SK-N-SH treated with all-trans-retinoic acid at 6 μM for 48 hours (cell line): ENCODE data around the gene HACD4.
A peak's percentile ranks its signal among the peaks of the same experiment; 100 is the strongest.

Experiments
- ATAC-seq: fragments of 200-7000 bp; cut with Tn5 transposase; 3 replicates; pipeline ENCODE4 v1.9.1; 2020; ENCODE audit warnings: mild to moderate bottlenecking, moderate library complexity
- ARNTL ChIP-seq: fragments of 450-650 bp; formaldehyde crosslinking; IDR thresholded peaks from 2 replicates; pipeline ENCODE4 v1.5.0; 2020; ENCODE audit warnings: low read depth, mild to moderate bottlenecking, moderate library complexity, borderline replicate concordance
- BACH2 ChIP-seq: fragments of 250-450 bp; sonication (Bioruptor Pico); IDR thresholded peaks from 2 replicates; pipeline ENCODE4 v1.9.0; 2021; ENCODE audit warnings: mild to moderate bottlenecking, borderline replicate concordance
- ESRRG ChIP-seq: fragments of 250-450 bp; sonication (Bioruptor Pico); IDR thresholded peaks from 2 replicates; pipeline ENCODE4 v1.6.1; 2021; ENCODE audit warnings: mild to moderate bottlenecking
- GLIS3 ChIP-seq: fragments of 250-450 bp; sonication (Bioruptor Pico); IDR thresholded peaks from 2 replicates; pipeline ENCODE4 v1.5.0; 2020; ENCODE audit warnings: mild to moderate bottlenecking, moderate library complexity
- ISL1 ChIP-seq: fragments of 250-450 bp; sonication (Bioruptor Pico); IDR thresholded peaks from 2 replicates; pipeline ENCODE4 v2.1.2; 2022; ENCODE audit warnings: mild to moderate bottlenecking, moderate library complexity
- OSR1 ChIP-seq: fragments of 250-450 bp; sonication (Bioruptor Pico); IDR thresholded peaks from 2 replicates; pipeline ENCODE4 v1.8.0; 2022; ENCODE audit warnings: moderate library complexity, mild to moderate bottlenecking, inconsistent platforms
- PPARA ChIP-seq: fragments of 250-450 bp; sonication (Bioruptor Pico); IDR thresholded peaks from 2 replicates; pipeline ENCODE4 v1.5.0; 2020; ENCODE audit warnings: mild to moderate bottlenecking, borderline replicate concordance
- RARB ChIP-seq: fragments of 250-450 bp; sonication (Bioruptor Pico); IDR thresholded peaks from 2 replicates; pipeline ENCODE4 v1.8.0; 2021; ENCODE audit warnings: mild to moderate bottlenecking, moderate library complexity
- SNAI2 ChIP-seq: fragments of 250-450 bp; sonication (Bioruptor Pico); IDR thresholded peaks from 2 replicates; pipeline ENCODE4 v1.5.0; 2020; ENCODE audit warnings: mild to moderate bottlenecking, moderate library complexity
- TCF4 ChIP-seq: fragments of 250-450 bp; sonication (Bioruptor Pico); IDR thresholded peaks from 2 replicates; pipeline ENCODE4 v1.8.0; 2021; ENCODE audit warnings: mild to moderate bottlenecking, moderate library complexity, borderline replicate concordance
- TOX ChIP-seq: fragments of 250-450 bp; sonication (Bioruptor Pico); IDR thresholded peaks from 2 replicates; pipeline ENCODE4 v1.8.0; 2021; ENCODE audit warnings: mild to moderate bottlenecking, moderate library complexity, borderline replicate concordance
- ZFP3 ChIP-seq: fragments of 250-450 bp; sonication (Bioruptor Pico); IDR thresholded peaks from 2 replicates; pipeline ENCODE4 v1.5.0; 2020; ENCODE audit warnings: mild to moderate bottlenecking, moderate library complexity
- ZFP30 ChIP-seq: fragments of 450-650 bp; formaldehyde crosslinking; IDR thresholded peaks from 2 replicates; pipeline ENCODE4 v1.5.0; 2022; ENCODE audit warnings: mild to moderate bottlenecking, moderate library complexity
- ZNF565 ChIP-seq: fragments of 450-650 bp; formaldehyde crosslinking; conservative IDR thresholded peaks from 2 replicates; pipeline ENCODE4 v1.5.0; 2020; ENCODE audit warnings: low read depth, mild to moderate bottlenecking, moderate library complexity
- ZNF70 ChIP-seq: fragments of 450-650 bp; formaldehyde crosslinking; IDR thresholded peaks from 2 replicates; pipeline ENCODE4 v1.5.0; 2020; ENCODE audit warnings: mild to moderate bottlenecking, moderate library complexity
- ZNF8 ChIP-seq: fragments of 450-650 bp; formaldehyde crosslinking; IDR thresholded peaks from 2 replicates; pipeline ENCODE4 v1.5.0; 2020; ENCODE audit warnings: mild to moderate bottlenecking, moderate library complexity
- TF ChIP-seq, protein P1 (sequence below): fragments of 250-450 bp; sonication (Bioruptor Pico); IDR thresholded peaks from 2 replicates; pipeline ENCODE4 v1.5.1; 2020; ENCODE audit warnings: low read depth, mild to moderate bottlenecking, moderate library complexity
- TF ChIP-seq, protein P2 (sequence below): fragments of 250-450 bp; sonication (Bioruptor Pico); IDR thresholded peaks from 2 replicates; pipeline ENCODE4 v1.5.1; 2021; ENCODE audit warnings: mild to moderate bottlenecking, moderate library complexity
- TF ChIP-seq, protein P3 (sequence below): fragments of 250-450 bp; sonication (Bioruptor Pico); IDR thresholded peaks from 2 replicates; pipeline ENCODE4 v1.5.0; 2020; ENCODE audit warnings: mild to moderate bottlenecking, moderate library complexity
- TF ChIP-seq, protein P4 (sequence below): fragments of 250-450 bp; sonication (Bioruptor Pico); IDR thresholded peaks from 2 replicates; pipeline ENCODE4 v1.8.0; 2021; ENCODE audit warnings: low read depth, mild to moderate bottlenecking, moderate library complexity, borderline replicate concordance
- TF ChIP-seq, protein P5 (sequence below): fragments of 250-450 bp; sonication (Bioruptor Pico); IDR thresholded peaks from 2 replicates; pipeline ENCODE4 v1.8.0; 2020; ENCODE audit warnings: mild to moderate bottlenecking, moderate library complexity, borderline replicate concordance

HACD4 gene

DNA sequence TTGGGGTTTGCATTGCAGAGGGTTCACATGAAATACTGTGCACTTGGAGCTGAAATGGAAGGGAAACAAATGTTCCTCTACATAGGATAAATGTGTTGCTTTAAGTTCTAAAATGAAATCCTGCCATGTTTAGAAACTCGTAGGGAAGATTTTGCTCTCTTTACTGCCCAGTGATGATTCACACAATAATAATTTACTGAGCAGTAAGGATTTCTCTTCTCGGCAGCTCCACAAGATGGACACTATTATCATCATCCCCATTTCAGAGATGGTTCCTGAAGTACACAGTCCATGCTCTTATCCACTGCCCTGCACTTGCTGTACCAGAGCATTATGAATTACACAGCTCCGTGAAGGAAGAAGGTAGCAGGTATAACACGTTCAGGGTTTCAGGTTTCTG is 4.1 kb downstream of the HACD4 start:
- TF ChIP-seq BACH2 (no peak), GLIS3 (no peak), ISL1 (CRISPR knock-in tag) (no peak), ESRRG (CRISPR knock-in tag) (no peak), ZFP3 (CRISPR knock-in tag) (no peak), ARNTL (CRISPR knock-in tag) (no peak), ZNF70 (no peak), ZFP30 (no peak), TCF4 (CRISPR knock-in tag) (no peak), OSR1 (no peak), RARB (no peak)
- TF ChIP-seq, protein P1, sequence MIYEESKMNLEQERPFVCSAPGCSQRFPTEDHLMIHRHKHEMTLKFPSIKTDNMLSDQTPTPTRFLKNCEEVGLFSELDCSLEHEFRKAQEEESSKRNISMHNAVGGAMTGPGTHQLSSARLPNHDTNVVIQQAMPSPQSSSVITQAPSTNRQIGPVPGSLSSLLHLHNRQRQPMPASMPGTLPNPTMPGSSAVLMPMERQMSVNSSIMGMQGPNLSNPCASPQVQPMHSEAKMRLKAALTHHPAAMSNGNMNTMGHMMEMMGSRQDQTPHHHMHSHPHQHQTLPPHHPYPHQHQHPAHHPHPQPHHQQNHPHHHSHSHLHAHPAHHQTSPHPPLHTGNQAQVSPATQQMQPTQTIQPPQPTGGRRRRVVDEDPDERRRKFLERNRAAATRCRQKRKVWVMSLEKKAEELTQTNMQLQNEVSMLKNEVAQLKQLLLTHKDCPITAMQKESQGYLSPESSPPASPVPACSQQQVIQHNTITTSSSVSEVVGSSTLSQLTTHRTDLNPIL (CRISPR knock-in tag): no peak
- TF ChIP-seq, protein P2, sequence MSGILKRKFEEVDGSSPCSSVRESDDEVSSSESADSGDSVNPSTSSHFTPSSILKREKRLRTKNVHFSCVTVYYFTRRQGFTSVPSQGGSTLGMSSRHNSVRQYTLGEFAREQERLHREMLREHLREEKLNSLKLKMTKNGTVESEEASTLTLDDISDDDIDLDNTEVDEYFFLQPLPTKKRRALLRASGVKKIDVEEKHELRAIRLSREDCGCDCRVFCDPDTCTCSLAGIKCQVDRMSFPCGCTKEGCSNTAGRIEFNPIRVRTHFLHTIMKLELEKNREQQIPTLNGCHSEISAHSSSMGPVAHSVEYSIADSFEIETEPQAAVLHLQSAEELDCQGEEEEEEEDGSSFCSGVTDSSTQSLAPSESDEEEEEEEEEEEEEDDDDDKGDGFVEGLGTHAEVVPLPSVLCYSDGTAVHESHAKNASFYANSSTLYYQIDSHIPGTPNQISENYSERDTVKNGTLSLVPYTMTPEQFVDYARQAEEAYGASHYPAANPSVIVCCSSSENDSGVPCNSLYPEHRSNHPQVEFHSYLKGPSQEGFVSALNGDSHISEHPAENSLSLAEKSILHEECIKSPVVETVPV (CRISPR knock-in tag): no peak
- TF ChIP-seq, protein P3, sequence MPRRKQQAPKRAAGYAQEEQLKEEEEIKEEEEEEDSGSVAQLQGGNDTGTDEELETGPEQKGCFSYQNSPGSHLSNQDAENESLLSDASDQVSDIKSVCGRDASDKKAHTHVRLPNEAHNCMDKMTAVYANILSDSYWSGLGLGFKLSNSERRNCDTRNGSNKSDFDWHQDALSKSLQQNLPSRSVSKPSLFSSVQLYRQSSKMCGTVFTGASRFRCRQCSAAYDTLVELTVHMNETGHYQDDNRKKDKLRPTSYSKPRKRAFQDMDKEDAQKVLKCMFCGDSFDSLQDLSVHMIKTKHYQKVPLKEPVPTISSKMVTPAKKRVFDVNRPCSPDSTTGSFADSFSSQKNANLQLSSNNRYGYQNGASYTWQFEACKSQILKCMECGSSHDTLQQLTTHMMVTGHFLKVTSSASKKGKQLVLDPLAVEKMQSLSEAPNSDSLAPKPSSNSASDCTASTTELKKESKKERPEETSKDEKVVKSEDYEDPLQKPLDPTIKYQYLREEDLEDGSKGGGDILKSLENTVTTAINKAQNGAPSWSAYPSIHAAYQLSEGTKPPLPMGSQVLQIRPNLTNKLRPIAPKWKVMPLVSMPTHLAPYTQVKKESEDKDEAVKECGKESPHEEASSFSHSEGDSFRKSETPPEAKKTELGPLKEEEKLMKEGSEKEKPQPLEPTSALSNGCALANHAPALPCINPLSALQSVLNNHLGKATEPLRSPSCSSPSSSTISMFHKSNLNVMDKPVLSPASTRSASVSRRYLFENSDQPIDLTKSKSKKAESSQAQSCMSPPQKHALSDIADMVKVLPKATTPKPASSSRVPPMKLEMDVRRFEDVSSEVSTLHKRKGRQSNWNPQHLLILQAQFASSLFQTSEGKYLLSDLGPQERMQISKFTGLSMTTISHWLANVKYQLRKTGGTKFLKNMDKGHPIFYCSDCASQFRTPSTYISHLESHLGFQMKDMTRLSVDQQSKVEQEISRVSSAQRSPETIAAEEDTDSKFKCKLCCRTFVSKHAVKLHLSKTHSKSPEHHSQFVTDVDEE: no peak
- ATAC-seq: peak; percentile 77

DNA sequence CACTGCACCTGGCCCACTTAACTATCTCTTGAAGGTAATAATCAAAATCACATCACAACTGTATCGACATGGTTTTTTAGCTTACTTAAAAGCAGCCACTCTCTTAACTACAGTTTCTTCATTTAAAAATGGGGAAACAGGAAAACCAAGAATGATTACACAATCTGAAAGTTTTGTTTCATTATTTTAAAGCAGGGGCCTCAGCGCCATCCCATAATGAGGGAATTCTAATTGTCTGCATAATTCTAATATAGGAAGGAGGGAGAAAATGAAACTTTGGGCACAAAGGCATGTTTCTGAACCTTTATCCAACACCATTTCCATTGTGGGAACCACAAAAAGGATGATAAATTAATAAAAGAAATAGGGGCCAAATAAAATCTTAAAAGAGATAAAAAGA is 7.6 kb downstream of the HACD4 start:
- no peak for ATAC-seq
- TF ChIP-seq SNAI2: no peak
- TF ChIP-seq PPARA: no peak
- no peak for TF ChIP-seq OSR1
- TF ChIP-seq TOX: no peak
- TF ChIP-seq, protein P4, sequence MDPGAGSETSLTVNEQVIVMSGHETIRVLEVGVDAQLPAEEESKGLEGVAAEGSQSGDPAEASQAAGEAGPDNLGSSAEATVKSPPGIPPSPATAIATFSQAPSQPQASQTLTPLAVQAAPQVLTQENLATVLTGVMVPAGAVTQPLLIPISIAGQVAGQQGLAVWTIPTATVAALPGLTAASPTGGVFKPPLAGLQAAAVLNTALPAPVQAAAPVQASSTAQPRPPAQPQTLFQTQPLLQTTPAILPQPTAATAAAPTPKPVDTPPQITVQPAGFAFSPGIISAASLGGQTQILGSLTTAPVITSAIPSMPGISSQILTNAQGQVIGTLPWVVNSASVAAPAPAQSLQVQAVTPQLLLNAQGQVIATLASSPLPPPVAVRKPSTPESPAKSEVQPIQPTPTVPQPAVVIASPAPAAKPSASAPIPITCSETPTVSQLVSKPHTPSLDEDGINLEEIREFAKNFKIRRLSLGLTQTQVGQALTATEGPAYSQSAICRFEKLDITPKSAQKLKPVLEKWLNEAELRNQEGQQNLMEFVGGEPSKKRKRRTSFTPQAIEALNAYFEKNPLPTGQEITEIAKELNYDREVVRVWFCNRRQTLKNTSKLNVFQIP (CRISPR knock-in tag): no peak
- no peak for TF ChIP-seq ZNF565 (CRISPR knock-in tag)
- no peak for TF ChIP-seq ISL1 (CRISPR knock-in tag)
- TF ChIP-seq, all 23 proteins: peak for 0

DNA sequence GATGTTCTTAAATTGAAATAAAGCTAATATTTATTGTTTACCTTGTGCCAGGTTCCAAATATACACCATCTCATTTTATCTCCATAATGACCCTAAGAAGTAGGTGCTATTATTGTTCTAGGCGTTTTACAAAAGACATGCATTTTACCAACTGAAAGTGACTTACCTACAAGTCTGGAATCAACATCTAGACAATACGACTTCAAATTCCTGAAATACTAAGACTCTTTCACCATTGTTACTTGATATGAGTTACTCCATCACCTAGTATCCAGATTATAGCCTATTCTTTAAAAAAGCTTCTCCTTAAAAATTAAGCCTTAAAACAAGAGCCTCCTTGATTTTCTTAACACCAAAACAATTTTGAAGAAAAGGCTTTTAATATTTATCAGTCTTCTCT is 13.3 kb downstream of the HACD4 start:
- no peak for TF ChIP-seq ZNF8 (CRISPR knock-in tag)
- TF ChIP-seq ZNF70: no peak
- TF ChIP-seq, protein P5, sequence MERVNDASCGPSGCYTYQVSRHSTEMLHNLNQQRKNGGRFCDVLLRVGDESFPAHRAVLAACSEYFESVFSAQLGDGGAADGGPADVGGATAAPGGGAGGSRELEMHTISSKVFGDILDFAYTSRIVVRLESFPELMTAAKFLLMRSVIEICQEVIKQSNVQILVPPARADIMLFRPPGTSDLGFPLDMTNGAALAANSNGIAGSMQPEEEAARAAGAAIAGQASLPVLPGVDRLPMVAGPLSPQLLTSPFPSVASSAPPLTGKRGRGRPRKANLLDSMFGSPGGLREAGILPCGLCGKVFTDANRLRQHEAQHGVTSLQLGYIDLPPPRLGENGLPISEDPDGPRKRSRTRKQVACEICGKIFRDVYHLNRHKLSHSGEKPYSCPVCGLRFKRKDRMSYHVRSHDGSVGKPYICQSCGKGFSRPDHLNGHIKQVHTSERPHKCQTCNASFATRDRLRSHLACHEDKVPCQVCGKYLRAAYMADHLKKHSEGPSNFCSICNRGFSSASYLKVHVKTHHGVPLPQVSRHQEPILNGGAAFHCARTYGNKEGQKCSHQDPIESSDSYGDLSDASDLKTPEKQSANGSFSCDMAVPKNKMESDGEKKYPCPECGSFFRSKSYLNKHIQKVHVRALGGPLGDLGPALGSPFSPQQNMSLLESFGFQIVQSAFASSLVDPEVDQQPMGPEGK (CRISPR knock-in tag): no peak
- ATAC-seq: no peak

DNA sequence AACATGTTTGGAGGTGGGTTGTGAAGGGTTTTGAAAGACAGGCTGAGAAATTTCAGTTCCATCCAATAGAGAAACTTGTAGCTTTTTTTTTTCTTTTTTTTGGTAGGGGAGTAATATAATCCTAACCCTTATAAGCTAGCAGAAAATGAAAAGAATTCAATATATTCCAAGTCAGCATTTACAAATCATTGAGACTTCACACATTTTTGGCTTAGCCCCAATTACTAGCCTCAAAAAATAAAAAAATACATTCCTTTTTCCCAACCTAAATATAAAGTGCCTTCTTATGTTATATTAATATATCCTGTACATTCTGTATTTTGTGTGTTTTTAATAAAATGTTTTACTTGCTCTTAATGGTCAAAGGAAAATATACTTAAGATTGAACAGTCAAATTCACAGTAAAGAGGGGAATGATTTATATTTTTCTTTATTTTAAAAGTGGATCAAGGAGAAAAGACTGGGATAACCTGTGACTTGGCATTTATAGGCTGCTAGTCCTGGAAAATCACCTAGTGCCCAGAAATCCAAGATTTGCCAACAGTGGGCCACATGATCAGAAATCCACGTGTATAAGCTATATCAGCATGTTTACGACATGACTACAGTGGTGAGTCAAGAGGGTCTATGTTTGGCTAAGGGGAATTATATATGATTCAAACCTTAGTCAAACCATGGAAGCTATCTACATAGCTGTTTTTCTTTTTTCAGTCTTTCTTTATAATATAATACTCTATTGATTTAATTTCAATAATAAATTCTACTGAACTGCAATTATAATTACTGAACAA is 14.5 kb downstream of the HACD4 start:
- ATAC-seq: no peak
- TF ChIP-seq SNAI2 (no peak), ZFP3 (CRISPR knock-in tag) (no peak), ZNF70 (no peak)
- TF ChIP-seq, protein P1 (CRISPR knock-in tag): no peak
- TF ChIP-seq, protein P3: no peak
